HEK293 (cell line): Measurements from ENCODE around the gene AADACL2.

Source experiments
- CTCF ChIA-PET: fragments of 350-600 bp; formaldehyde crosslinking; extraction: SDS; loops from one replicate; lab custom pipeline; 2021; ENCODE audit warnings: antibody characterized with exemption; lab: Yijun Ruan, JAX
- POLR2A ChIA-PET: fragments of 300-600 bp; formaldehyde crosslinking; extraction: SDS; loops from one replicate; lab custom pipeline; 2020; ENCODE audit warnings: antibody characterized with exemption, inconsistent platforms; lab: Yijun Ruan, JAX
- H3K27ac ChIP-seq: fragments of 200-500 bp; sonication (Bioruptor generic); 2 replicates; pipeline ENCODE4 v1.5.1; 2014; ENCODE audit warnings: low read depth, low read length, control low read depth, inconsistent platforms; ENCODE audit errors: extremely low read depth
- H3K36me3 ChIP-seq, 2 experiments: fragments of 200-500 bp in 1 of 2; sonication (Bioruptor generic) in 1 of 2; 1 replicate in 1 of 2; 2 replicates in 1 of 2; pipeline ENCODE4 v1.5.1; 2014 to 2017; ENCODE audit warnings: inconsistent platforms in 2 of 2, low read length in 2 of 2; ENCODE audit not compliant: control insufficient read depth in 2 of 2, insufficient read depth in 1 of 2
- H3K4me1 ChIP-seq: fragments of 200-500 bp; sonication (Bioruptor generic); 2 replicates; pipeline ENCODE4 v1.5.1; 2014; ENCODE audit warnings: mild to moderate bottlenecking, low read length, inconsistent platforms; ENCODE audit not compliant: control insufficient read depth, insufficient read depth
- H3K4me3 ChIP-seq: 2 replicates; pipeline ENCODE4 v1.5.1; 2011; ENCODE audit warnings: low read depth, mild to moderate bottlenecking, control low read depth, low read length, moderate library complexity
- H3K9me3 ChIP-seq: fragments of 200-500 bp; sonication (Bioruptor generic); 2 replicates; pipeline ENCODE4 v1.5.1; 2014; ENCODE audit warnings: low read depth, low read length, inconsistent platforms; ENCODE audit not compliant: control insufficient read depth, insufficient read depth
- GFI1B ChIP-seq: fragments of 450-650 bp; formaldehyde crosslinking; IDR thresholded peaks from 2 replicates; pipeline ENCODE4 v1.5.1; 2016; ENCODE audit warnings: missing biosample characterization, missing genetic modification characterization
- GLIS2 ChIP-seq: fragments of 450-650 bp; formaldehyde crosslinking; IDR thresholded peaks from 2 replicates; pipeline ENCODE4 v1.5.1; 2016; ENCODE audit warnings: missing biosample characterization, missing genetic modification characterization
- HOXA7 ChIP-seq: sonication (generic); formaldehyde crosslinking; IDR thresholded peaks from 2 replicates; pipeline ENCODE4 v1.8.1; 2022; ENCODE audit warnings: missing genetic modification reagents, borderline replicate concordance
- KLF16 ChIP-seq: fragments of 450-650 bp; formaldehyde crosslinking; IDR thresholded peaks from 2 replicates; pipeline ENCODE4 v1.5.1; 2017; ENCODE audit warnings: missing biosample characterization, missing genetic modification characterization
- REPIN1 ChIP-seq: fragments of 450-650 bp; formaldehyde crosslinking; IDR thresholded peaks from 2 replicates; pipeline ENCODE4 v1.5.1; 2017; ENCODE audit warnings: missing biosample characterization, missing genetic modification characterization, low read depth
- SP3 ChIP-seq: fragments of 450-650 bp; formaldehyde crosslinking; IDR thresholded peaks from 2 replicates; pipeline ENCODE4 v1.5.1; 2016; ENCODE audit warnings: missing biosample characterization, missing genetic modification characterization
- WT1 ChIP-seq: fragments of 450-650 bp; formaldehyde crosslinking; IDR thresholded peaks from 2 replicates; pipeline ENCODE4 v1.5.1; 2016; ENCODE audit warnings: missing biosample characterization, missing genetic modification characterization
- ZFP37 ChIP-seq: fragments of 450-650 bp; formaldehyde crosslinking; IDR thresholded peaks from 2 replicates; pipeline ENCODE4 v1.5.1; 2016; ENCODE audit warnings: missing biosample characterization, missing genetic modification characterization
- ZNF155 ChIP-seq: fragments of 450-650 bp; formaldehyde crosslinking; IDR thresholded peaks from 2 replicates; pipeline ENCODE4 v1.5.1; 2016; ENCODE audit warnings: missing biosample characterization, missing genetic modification characterization
- ZNF394 ChIP-seq: fragments of 450-650 bp; formaldehyde crosslinking; IDR thresholded peaks from 2 replicates; pipeline ENCODE4 v1.5.1; 2016; ENCODE audit warnings: missing biosample characterization, missing genetic modification characterization, mild to moderate bottlenecking, moderate library complexity, borderline replicate concordance
- ZNF404 ChIP-seq: fragments of 450-650 bp; formaldehyde crosslinking; IDR thresholded peaks from 2 replicates; pipeline ENCODE4 v1.5.1; 2017; ENCODE audit warnings: missing biosample characterization, missing genetic modification characterization
- ZNF473 ChIP-seq: fragments of 450-650 bp; formaldehyde crosslinking; IDR thresholded peaks from 2 replicates; pipeline ENCODE4 v1.5.1; 2017; ENCODE audit warnings: missing biosample characterization, missing genetic modification characterization
- ZNF654 ChIP-seq: fragments of 450-650 bp; formaldehyde crosslinking; IDR thresholded peaks from 2 replicates; pipeline ENCODE4 v1.5.1; 2016; ENCODE audit warnings: low read depth, missing biosample characterization, missing genetic modification characterization
- ZNF658 ChIP-seq: fragments of 450-650 bp; formaldehyde crosslinking; IDR thresholded peaks from 2 replicates; pipeline ENCODE4; 2016; ENCODE audit warnings: missing biosample characterization, missing genetic modification characterization
- ZNF707 ChIP-seq: fragments of 450-650 bp; formaldehyde crosslinking; IDR thresholded peaks from 2 replicates; pipeline ENCODE4 v1.5.1; 2016; ENCODE audit warnings: missing biosample characterization, missing genetic modification characterization
- ZNF747 ChIP-seq: fragments of 450-650 bp; formaldehyde crosslinking; IDR thresholded peaks from 2 replicates; pipeline ENCODE4 v1.5.1; 2016; ENCODE audit warnings: missing biosample characterization, missing genetic modification characterization
- ZNF837 ChIP-seq: fragments of 450-650 bp; formaldehyde crosslinking; IDR thresholded peaks from 2 replicates; pipeline ENCODE4 v1.5.1; 2016; ENCODE audit warnings: missing biosample characterization, missing genetic modification characterization
- TF ChIP-seq, protein P1 (sequence below): fragments of 450-650 bp; formaldehyde crosslinking; IDR thresholded peaks from 2 replicates; pipeline ENCODE4 v1.5.1; 2016; ENCODE audit warnings: missing biosample characterization, missing genetic modification characterization
- TF ChIP-seq, protein P2 (sequence below): fragments of 450-650 bp; formaldehyde crosslinking; IDR thresholded peaks from 2 replicates; pipeline ENCODE4 v1.5.1; 2017; ENCODE audit warnings: missing biosample characterization, missing genetic modification characterization
- TF ChIP-seq, protein P3 (sequence below): fragments of 450-650 bp; formaldehyde crosslinking; IDR thresholded peaks from 2 replicates; pipeline ENCODE4 v1.5.1; 2016; ENCODE audit warnings: missing biosample characterization, missing genetic modification characterization
- TF ChIP-seq, protein P4 (sequence below): fragments of 450-650 bp; formaldehyde crosslinking; IDR thresholded peaks from 2 replicates; pipeline ENCODE4 v1.5.1; 2016; ENCODE audit warnings: missing biosample characterization, missing genetic modification characterization
- TF ChIP-seq, protein P5 (sequence below): fragments of 450-650 bp; formaldehyde crosslinking; IDR thresholded peaks from 2 replicates; pipeline ENCODE4 v1.5.1; 2016; ENCODE audit warnings: missing biosample characterization, missing genetic modification characterization, borderline replicate concordance

The AADACL2 gene

DNA sequence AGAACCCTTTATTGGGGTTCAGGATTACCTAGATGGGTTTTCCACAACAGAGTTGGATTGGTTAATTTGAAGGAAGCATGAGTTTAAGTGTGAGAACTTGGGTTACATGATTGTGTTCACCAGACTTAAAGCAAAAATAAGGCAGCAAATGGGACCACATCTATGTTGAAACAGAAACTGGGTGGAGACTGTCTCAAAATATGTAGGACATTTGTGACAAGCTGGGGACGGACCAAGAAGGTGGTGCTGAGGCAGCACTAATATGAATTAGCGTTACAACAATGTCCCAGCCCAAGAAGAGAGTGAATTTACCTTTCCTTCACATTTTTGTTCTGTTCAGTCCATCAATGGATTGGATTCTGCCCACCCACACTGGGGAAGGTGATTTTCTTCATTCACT, 866 bp upstream of the AADACL2 start (continued):
- TF ChIP-seq ZNF654: no peak
- no peak for TF ChIP-seq ZNF707 (tag by site-specific recombination)
- TF ChIP-seq ZNF747: no peak
- TF ChIP-seq, protein P1, sequence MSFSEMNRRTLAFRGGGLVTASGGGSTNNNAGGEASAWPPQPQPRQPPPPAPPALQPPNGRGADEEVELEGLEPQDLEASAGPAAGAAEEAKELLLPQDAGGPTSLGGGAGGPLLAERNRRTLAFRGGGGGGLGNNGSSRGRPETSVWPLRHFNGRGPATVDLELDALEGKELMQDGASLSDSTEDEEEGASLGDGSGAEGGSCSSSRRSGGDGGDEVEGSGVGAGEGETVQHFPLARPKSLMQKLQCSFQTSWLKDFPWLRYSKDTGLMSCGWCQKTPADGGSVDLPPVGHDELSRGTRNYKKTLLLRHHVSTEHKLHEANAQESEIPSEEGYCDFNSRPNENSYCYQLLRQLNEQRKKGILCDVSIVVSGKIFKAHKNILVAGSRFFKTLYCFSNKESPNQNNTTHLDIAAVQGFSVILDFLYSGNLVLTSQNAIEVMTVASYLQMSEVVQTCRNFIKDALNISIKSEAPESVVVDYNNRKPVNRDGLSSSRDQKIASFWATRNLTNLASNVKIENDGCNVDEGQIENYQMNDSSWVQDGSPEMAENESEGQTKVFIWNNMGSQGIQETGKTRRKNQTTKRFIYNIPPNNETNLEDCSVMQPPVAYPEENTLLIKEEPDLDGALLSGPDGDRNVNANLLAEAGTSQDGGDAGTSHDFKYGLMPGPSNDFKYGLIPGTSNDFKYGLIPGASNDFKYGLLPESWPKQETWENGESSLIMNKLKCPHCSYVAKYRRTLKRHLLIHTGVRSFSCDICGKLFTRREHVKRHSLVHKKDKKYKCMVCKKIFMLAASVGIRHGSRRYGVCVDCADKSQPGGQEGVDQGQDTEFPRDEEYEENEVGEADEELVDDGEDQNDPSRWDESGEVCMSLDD (tag by site-specific recombination): no peak
- TF ChIP-seq SP3 (tag by site-specific recombination): no peak
- no peak for TF ChIP-seq WT1

DNA sequence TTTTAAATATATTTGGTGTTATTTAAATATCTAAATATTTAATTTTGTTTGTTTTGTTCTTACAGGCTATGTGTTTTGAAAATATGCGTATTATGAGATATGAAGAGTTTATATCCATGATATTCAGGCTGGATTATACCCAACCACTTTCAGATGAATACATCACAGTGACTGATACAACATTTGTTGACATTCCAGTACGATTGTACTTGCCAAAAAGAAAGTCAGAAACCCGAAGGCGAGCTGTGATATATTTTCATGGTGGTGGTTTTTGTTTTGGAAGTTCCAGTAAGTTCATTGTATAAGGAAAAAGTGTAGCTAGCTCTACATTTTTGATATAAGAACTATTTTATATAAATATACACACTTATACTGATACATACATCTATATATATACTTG, 6.9 kb downstream of the AADACL2 start:
- H3K36me3 ChIP-seq: no peaks in the 10 kb centered on the region
- ChIA-PET POLR2A (no interaction called here), CTCF (no interaction called here)
- TF ChIP-seq KLF16 (no peak), ZNF394 (tag by site-specific recombination) (no peak), ZNF404 (tag by site-specific recombination) (no peak), ZFP37 (no peak), REPIN1 (tag by site-specific recombination) (no peak)
- TF ChIP-seq, protein P2, sequence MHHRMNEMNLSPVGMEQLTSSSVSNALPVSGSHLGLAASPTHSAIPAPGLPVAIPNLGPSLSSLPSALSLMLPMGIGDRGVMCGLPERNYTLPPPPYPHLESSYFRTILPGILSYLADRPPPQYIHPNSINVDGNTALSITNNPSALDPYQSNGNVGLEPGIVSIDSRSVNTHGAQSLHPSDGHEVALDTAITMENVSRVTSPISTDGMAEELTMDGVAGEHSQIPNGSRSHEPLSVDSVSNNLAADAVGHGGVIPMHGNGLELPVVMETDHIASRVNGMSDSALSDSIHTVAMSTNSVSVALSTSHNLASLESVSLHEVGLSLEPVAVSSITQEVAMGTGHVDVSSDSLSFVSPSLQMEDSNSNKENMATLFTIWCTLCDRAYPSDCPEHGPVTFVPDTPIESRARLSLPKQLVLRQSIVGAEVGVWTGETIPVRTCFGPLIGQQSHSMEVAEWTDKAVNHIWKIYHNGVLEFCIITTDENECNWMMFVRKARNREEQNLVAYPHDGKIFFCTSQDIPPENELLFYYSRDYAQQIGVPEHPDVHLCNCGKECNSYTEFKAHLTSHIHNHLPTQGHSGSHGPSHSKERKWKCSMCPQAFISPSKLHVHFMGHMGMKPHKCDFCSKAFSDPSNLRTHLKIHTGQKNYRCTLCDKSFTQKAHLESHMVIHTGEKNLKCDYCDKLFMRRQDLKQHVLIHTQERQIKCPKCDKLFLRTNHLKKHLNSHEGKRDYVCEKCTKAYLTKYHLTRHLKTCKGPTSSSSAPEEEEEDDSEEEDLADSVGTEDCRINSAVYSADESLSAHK: no peak
- TF ChIP-seq, protein P3, sequence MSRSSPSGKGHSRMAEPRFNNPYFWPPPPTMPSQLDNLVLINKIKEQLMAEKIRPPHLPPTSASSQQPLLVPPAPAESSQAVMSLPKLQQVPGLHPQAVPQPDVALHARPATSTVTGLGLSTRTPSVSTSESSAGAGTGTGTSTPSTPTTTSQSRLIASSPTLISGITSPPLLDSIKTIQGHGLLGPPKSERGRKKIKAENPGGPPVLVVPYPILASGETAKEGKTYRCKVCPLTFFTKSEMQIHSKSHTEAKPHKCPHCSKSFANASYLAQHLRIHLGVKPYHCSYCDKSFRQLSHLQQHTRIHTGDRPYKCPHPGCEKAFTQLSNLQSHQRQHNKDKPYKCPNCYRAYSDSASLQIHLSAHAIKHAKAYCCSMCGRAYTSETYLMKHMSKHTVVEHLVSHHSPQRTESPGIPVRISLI (tag by site-specific recombination): no peak
- H3K9me3 ChIP-seq: no peaks in the 10 kb centered on the region
- H3K4me1 ChIP-seq: no peaks in the 10 kb centered on the region
- no peak overlapping the region for H3K27ac ChIP-seq
- H3K4me3 ChIP-seq: no peak overlapping the region

DNA sequence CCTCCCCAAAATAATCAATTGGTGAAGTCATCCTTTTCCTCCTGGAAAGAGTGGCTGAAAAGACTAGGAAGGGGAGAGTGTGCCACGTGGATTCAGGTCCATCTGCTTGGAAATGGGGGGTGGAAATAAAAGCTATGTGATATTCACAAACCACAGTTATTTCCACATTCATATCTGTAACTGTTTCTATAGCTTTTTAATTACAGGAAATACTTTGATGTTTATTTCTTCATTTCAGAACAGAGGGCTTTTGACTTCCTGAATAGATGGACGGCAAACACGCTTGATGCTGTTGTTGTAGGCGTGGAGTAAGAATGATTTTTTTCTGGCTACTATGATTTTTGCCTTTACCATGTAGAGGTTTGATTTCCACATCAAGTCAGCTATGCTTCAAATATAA, 10.1 kb downstream of the AADACL2 start:
- no peaks in the 10 kb centered on the region for H3K4me1 ChIP-seq
- no peaks in the 10 kb centered on the region for H3K9me3 ChIP-seq
- POLR2A ChIA-PET: no interaction called here
- no peak overlapping the region for H3K4me3 ChIP-seq
- CTCF ChIA-PET: interaction anchor here (0.7 kb wide), 1 partner anchor 21 kb away, joined by 5 read pairs; no protein-coding TSS in a partner anchor
- H3K27ac ChIP-seq: no peak overlapping the region
- no peaks in the 10 kb centered on the region for H3K36me3 ChIP-seq
- TF ChIP-seq ZNF707 (tag by site-specific recombination) (no peak), HOXA7 (CRISPR knock-in tag) (no peak), ZNF837 (tag by site-specific recombination) (no peak), ZFP37 (no peak), ZNF155 (no peak), ZNF473 (tag by site-specific recombination) (no peak), ZNF658 (no peak), GLIS2 (no peak), GFI1B (no peak)
- TF ChIP-seq, protein P4, sequence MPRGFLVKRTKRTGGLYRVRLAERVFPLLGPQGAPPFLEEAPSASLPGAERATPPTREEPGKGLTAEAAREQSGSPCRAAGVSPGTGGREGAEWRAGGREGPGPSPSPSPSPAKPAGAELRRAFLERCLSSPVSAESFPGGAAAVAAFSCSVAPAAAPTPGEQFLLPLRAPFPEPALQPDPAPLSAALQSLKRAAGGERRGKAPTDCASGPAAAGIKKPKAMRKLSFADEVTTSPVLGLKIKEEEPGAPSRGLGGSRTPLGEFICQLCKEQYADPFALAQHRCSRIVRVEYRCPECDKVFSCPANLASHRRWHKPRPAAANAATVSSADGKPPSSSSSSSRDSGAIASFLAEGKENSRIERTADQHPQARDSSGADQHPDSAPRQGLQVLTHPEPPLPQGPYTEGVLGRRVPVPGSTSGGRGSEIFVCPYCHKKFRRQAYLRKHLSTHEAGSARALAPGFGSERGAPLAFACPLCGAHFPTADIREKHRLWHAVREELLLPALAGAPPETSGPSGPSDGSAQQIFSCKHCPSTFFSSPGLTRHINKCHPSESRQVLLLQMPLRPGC: no peak
- TF ChIP-seq, protein P5, sequence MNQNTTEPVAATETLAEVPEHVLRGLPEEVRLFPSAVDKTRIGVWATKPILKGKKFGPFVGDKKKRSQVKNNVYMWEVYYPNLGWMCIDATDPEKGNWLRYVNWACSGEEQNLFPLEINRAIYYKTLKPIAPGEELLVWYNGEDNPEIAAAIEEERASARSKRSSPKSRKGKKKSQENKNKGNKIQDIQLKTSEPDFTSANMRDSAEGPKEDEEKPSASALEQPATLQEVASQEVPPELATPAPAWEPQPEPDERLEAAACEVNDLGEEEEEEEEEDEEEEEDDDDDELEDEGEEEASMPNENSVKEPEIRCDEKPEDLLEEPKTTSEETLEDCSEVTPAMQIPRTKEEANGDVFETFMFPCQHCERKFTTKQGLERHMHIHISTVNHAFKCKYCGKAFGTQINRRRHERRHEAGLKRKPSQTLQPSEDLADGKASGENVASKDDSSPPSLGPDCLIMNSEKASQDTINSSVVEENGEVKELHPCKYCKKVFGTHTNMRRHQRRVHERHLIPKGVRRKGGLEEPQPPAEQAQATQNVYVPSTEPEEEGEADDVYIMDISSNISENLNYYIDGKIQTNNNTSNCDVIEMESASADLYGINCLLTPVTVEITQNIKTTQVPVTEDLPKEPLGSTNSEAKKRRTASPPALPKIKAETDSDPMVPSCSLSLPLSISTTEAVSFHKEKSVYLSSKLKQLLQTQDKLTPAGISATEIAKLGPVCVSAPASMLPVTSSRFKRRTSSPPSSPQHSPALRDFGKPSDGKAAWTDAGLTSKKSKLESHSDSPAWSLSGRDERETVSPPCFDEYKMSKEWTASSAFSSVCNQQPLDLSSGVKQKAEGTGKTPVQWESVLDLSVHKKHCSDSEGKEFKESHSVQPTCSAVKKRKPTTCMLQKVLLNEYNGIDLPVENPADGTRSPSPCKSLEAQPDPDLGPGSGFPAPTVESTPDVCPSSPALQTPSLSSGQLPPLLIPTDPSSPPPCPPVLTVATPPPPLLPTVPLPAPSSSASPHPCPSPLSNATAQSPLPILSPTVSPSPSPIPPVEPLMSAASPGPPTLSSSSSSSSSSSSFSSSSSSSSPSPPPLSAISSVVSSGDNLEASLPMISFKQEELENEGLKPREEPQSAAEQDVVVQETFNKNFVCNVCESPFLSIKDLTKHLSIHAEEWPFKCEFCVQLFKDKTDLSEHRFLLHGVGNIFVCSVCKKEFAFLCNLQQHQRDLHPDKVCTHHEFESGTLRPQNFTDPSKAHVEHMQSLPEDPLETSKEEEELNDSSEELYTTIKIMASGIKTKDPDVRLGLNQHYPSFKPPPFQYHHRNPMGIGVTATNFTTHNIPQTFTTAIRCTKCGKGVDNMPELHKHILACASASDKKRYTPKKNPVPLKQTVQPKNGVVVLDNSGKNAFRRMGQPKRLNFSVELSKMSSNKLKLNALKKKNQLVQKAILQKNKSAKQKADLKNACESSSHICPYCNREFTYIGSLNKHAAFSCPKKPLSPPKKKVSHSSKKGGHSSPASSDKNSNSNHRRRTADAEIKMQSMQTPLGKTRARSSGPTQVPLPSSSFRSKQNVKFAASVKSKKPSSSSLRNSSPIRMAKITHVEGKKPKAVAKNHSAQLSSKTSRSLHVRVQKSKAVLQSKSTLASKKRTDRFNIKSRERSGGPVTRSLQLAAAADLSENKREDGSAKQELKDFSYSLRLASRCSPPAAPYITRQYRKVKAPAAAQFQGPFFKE (tag by site-specific recombination): no peak
